ENCODE data around the gene WBP1L. TPM values are rescaled to one million over a fixed set of nuclear protein-coding genes. Genes with fewer than 3 reads are reported as not detected.

Gene WBP1L
- total RNA-seq, 1 experiment from 2014 or later = 56.8 TPM

DNA sequence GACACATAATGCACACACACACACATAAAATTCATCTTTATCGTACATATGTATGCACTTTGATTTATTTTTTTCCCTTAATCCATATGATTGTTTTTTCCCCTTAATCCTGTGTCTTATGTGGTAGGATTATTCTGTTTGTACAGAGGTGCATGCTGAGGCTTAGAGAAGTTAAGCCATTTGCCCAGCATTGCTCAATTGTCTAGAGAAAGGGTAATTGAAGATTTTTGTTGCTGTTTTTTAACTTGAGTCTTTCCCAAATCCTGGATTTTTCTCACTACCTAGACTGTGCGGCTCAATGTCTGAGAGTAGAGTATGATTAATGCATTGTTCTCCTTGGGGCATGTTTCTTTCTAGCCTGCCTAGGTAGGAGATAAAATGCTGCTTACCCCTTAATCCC, 35.0 kb downstream of the WBP1L start:
- no peak for DNase-seq (ENCODE audit: low read depth)

DNA sequence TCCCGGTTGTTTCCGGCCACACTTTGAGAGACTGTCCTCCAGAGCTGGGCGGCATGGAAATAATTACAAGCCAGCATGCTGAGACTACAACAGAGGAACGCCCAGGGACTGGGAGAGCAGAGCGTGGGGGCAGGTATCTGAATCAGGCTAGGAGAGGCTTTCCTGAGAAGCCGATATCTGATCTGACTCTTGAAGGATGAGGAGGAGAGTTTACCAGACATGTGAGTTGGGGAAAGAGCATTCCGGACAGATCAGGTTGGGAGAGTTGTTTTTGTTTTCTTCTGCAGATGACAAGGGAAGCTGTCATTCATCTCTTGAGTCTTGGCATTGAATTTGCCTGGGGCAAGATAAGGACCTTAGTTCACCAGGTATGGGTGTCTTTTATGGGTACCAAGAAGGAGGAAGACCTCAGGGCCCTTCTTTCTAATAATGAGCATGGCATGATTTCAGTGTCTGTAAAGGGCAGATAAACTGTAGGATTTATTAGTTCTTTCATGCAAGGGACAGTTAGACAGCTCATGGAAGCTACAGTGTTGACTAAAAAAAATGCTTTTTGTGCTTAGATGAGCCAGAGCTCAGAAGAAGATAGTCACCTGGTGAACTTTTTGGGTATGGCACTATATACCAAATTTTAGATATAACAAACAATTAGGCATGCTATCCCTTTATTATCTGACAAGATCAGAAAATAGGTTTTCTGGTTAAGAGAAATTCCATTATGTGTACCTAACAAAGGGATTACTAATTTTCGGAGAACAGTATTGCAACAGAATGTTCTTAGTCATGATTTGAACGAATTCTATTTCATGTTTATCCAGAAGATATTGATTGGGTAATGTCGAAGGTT, 36.2 kb downstream of the WBP1L start:
- DNase-seq (ENCODE audit: low read depth) = peak; percentile 73

DNA sequence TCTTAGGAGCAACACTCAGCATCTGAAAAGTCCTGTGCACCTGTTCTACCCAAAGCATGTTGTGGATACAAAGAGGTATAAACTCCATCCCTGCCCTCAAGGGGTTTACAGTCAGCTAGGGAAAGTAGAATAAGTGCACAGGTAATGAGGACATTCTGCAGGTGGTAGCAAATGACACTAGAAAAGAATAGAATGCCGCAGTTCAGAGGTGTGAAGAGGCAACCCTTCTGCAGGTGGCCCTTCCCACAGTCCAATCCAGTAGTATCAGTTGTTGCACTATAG, 36.7 kb downstream of the WBP1L start:
- DNase-seq (ENCODE audit: low read depth) = no peak

DNA sequence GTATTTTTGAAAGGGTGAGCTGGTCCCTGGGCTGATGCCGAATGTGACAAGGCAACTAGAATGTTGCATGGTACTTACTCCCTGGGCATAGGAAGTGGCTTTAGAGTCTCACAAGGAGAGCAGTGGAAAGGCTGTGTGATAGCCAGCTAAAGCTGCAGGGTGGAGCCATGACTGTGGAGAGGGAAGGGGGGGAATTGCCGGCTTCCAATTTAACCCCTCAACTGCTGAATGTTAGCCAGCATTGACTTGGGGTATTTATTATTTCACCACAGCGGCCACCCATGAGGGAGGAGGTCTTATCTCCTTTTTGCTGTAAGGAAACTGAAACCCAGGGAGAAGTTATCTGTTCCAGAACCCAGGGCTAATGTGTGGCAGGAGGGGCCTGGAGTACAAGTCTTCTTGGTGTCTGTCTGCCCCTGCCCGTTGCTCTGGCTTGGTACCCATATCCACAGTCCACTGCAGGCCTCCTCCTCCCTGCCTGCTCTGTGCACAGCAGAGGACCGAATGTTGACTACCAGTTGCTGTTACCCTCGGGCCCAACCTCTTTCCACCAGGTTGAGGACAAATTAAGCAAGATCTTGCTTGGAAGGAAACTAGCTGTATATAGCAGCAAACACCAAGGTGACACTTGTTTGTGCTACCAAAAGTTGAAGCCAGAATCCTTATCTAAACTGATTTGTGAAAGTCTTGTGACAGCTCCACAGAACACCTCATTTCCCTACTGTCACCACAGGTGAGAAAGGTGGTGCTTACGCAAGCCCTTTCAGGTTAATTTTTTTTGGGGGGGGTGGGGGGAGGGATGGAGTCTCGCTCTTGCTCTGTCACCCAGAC, 37.6 kb downstream of the WBP1L start:
- no peak for DNase-seq (ENCODE audit: low read depth)

GRCh38 chr10:102781921-102782557, 38.3 kb downstream of the WBP1L start:
- peak; percentile 55 for DNase-seq (ENCODE audit: low read depth)

GRCh38 chr10:102782673-102783551, 39.2 kb downstream of the WBP1L start:
- DNase-seq (ENCODE audit: low read depth) = peak; percentile 82

DNA sequence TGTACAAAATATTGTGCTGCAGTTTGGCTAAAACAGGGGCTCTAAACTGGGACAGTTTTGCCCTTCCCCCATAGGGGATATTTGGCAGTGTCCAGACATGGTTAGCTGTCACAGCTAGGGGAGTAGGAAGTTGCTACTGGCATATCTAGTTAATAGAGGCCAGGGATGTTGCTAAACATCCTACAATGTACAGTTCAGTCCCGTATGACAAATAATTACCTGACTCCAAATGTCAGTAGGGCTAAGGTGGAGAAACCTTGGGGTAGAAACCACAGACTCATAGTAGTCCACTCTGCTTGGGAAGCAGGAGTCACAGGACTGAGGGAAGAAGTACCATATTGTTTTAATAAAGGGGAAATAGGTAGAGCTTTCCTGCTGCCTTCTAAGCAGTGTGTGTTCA, 39.8 kb downstream of the WBP1L start:
- DNase-seq (ENCODE audit: low read depth) = no peak

- DNase-seq (ENCODE audit: low read depth) = no peak
These were observed 42.1 kb downstream of the WBP1L start for GRCh38 chr10:102785818-102786217.

GRCh38 chr10:102791754-102792395, 48.1 kb downstream of the WBP1L start:
- DNase-seq (ENCODE audit: low read depth) = no peak

GRCh38 chr10:102795453-102796406, 52.0 kb downstream of the WBP1L start:
- DNase-seq (ENCODE audit: low read depth) = no peak

DNA sequence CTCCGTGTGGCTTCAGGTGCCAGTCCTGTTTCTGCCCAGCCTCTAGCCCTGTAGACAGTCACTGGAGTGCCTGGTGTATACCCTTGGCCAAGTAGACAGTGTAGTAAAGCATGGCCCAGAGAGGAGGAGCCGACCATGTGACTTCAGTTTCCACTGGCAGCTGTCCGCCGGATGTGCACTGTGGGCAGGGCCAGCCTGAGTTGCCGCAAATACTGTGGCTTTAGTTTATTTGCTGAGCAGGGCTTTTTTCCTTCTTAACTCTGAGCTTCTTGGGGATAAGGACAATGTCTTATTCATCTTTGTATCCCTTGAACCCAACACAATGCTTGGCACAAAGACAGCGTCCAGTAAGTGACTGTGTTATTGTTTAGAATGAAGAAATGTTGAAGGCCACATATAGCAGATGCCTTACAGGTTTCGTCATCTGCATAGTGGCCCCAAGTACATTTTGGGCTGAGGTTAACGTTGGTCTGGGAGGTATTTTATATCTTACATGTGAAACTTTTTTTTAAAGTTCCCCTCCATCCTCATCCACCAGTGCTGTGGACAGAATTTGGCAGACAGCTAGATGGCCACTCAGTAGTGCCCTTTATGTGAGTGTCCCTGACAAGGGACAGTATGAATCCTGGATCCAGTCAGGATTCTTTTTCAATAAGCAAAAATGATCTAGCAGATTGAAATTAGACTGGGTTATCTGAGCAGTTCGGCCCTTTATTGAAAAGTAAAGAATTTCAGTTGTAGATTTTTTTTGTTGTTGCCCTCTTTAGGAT, 52.8 kb downstream of the WBP1L start:
- DNase-seq (ENCODE audit: low read depth) = peak; percentile 67

DNA sequence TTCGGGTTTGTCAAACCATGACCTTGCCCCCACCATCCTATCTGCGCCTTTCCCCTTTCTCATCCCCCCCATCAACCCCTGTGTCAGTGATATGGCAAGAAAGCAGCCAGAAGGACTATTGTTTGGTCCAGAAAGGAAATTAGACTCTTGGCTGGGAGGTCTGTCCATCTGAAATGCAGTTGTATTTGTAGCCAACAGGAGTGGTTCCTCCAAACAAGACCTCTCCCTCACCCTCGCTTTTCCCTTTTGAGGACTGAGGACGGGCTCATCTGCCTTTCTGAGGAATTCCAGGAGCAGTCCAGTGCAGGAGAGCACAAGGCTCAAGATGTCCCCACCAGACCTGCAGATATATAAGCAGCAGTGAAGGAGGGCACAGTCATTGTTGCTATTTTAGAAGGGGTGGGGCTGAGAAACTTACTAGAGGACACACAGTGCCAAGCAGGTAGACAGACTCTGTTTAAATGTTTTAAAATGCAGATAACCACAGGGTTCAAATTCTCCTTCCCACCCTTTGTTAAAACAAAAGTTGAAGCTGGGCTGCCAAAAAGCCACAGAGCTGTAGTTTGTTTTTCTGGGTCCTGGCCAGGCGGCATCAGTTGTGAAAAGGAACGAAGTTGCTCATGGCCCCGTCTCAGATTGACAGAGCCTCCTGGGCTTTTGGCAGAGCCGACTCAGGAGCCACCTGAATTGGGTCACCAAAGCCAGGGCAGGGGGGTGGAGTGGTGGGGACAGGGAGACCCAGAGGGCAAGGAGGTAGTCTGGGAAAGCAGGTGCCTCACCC, 56.1 kb downstream of the WBP1L start:
- no peak for DNase-seq (ENCODE audit: low read depth)

DNA sequence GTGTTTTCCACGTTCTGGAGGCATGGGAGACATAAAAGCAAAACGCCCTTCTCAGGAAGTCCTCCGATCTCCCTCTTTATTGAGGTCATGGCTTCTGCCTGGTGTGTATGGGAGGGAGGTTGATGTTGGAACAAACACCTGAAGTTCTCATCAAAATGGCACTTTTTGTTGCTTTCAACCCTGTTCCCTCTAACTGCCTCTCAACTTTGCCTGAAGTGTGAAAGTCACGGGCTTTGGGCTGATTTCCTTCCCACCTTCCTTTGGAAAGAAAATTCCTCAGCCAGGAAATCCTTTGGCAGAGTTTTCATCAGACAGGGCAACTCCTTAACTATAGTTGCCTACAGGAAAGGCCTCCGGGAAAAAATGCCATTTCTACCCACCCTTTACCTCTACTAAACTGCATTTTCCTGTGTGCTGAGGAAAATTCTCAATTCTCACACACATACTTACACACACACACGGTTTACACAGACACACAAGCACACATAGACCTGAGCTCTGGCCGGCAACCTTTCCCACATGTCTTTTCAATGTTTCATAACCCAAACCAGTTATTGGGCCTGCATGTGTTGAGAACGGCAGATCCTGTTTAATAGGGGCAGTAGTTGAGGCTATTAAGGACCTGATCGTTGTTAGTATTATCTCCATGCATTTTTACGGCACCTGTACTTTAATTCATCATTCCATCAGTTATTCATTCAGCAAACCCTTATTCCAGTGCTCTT, 57.0 kb downstream of the WBP1L start:
- no peak for DNase-seq (ENCODE audit: low read depth)

DNA sequence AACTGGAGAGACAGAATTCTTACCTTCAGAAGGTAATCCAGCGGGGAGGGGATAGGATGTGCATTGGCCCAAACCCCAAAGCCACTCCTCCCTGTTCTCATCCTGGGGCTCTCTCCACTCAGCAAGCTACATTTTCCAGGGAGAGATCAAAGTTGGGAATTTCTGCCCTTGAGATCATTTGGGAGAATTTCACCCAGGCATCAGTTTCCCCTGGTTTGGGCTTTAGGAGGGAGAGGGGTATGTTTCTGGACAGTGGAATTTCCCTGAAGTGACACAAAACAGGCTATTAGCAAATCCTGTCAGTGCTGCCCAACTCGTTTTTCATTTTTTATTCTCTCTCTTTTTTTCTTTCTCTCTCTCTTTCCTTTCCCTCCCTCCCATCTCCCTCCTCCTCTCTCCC, 57.7 kb downstream of the WBP1L start:
- no peak for DNase-seq (ENCODE audit: low read depth)

DNA sequence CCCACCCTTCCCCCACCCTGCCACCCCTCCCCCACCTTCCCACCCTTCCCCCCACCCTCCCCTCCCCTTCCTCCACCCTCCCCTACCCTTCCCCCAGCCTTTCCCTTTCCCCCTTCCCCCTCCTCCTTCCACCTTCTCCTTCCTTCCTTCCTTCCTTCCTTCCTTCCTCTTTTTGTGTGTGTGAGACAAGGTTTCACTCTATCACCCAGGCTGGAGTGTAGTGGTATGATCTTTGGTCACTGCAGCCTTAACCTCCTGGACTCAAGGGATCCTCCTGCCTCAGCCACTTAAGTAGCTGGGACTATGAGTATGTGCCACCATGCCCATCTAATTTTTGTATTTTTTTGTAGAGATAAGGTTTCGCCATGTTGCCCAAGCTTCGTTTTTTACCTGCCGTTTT, 58.2 kb downstream of the WBP1L start:
- DNase-seq (ENCODE audit: low read depth) = no peak

DNA sequence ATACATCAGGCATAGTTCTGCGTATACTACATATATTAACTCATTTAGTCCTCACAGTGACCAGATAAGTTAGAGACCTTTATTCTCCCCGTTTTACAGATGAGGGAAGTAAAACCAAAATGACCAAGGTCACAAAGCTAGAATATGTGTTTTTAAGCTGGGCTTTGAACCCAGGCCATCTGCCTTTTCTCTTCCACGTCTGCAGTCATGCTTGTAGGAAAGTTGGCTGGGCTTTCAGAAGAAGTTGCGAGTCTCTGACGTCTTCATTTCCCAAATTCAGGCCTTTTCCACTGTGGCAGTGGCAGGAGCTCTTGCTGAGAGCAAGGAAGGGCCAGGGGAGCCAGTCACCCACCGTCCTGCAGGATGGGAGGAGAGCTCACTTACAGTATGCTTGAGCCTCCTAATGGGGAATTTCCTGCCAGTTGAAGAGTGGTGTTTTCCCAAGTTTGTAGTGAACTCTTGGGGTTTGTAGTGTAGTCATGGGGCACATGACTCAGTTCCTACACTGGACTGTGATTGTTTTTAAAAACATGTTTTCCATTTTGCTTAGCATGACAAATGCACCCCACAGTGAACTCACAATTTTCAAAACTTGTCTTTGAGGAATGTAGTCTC, 59.3 kb downstream of the WBP1L start:
- peak; percentile 94 for DNase-seq (ENCODE audit: low read depth)
